Keratinocyte (primary cell): ENCODE data around the gene BCL2.

Experiments used
- CTCF ChIP-seq, 3 experiments: IDR thresholded peaks in 1 of 3; conservative IDR thresholded peaks in 1 of 3; optimal IDR thresholded peaks in 1 of 3; 2 replicates in 2 of 3; 3 replicates in 1 of 3; pipeline versions ENCODE3 to v1.5.1; 2011; ENCODE audit warnings: low read length in 3 of 3, mild to moderate bottlenecking in 3 of 3, moderate library complexity in 2 of 3, control low read depth in 1 of 3, inconsistent platforms in 1 of 3; ENCODE audit not compliant: insufficient read depth in 2 of 3; ENCODE audit errors: extremely low read depth in 1 of 3
- EZH2 ChIP-seq: IDR thresholded peaks from one replicate; pipeline ENCODE4 v1.6.1; 2012; ENCODE audit warnings: inconsistent platforms, mild to moderate bottlenecking, low read length, moderate library complexity

- no peak for TF ChIP-seq CTCF (optimal IDR thresholded peaks at IDR 0.05 in 1 of 3, IDR thresholded peaks at IDR 0.05 in 1 of 3, conservative IDR thresholded peaks at IDR 0.05 in 1 of 3; ENCODE audit: extremely low read depth in 1 of 3, insufficient read depth in 2 of 3, low read length in 3 of 3)
- TF ChIP-seq EZH2 = no peak
These were observed 177.8 kb downstream of the BCL2 start for GRCh38 chr18:63141778-63142176.
